Activated naive CD4-positive, alpha-beta T cell treated with anti-CD3 and anti-CD28 coated beads, Interleukin-2, amount 50 U/mL, for 24 hours (primary cell): ENCODE results near the gene NWD2.
"Not testable (repeated sequence)": the region's sequence is repeated elsewhere in the genome, so short reads cannot be mapped to it uniquely, and the experiment has no call there.

Experiments used
- H3K27ac Mint-ChIP-seq: one replicate; pipeline ENCODE4 v1.8.0; 2021; ENCODE audit warnings: mild to moderate bottlenecking, mixed read lengths
- H3K27me3 Mint-ChIP-seq: one replicate; pipeline ENCODE4 v1.8.0; 2021; ENCODE audit warnings: mixed read lengths
- H3K36me3 Mint-ChIP-seq: one replicate; pipeline ENCODE4 v1.8.0; 2021; ENCODE audit warnings: mixed read lengths
- H3K4me1 Mint-ChIP-seq: one replicate; pipeline ENCODE4 v1.8.0; 2021; ENCODE audit warnings: mixed read lengths
- H3K4me3 Mint-ChIP-seq: one replicate; pipeline ENCODE4 v1.8.0; 2021; ENCODE audit warnings: mild to moderate bottlenecking, mixed read lengths
- H3K9me3 Mint-ChIP-seq: one replicate; pipeline ENCODE4 v1.8.0; 2021; ENCODE audit warnings: mixed read lengths

The NWD2 gene

DNA sequence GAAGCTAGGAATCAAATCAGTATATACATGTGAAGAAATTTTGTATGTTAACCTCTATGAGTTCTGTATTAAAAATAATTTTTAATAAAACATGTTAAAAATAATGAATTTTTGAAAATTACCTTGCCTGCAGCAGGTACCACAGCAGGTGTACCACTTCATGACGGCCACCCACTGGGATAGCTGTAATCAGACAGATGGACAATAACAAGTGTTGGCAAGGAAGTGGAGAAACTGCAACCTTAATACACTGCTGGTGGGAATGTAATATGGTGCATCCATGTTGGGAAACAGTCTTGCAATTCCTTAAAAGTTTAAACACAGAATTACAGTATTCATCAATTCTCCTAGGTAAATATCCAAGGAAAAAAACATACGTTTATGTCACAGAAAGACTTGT, 232.1 kb downstream of the NWD2 start:
- Mint-ChIP-seq H3K4me1 (no peaks in the 10 kb centered on the region), H3K36me3 (no peaks in the 10 kb centered on the region), H3K27me3 (peaks cover 31% of the 10 kb centered on the region), H3K4me3 (no peak overlapping the region), H3K9me3 (no peaks in the 10 kb centered on the region), H3K27ac (no peak overlapping the region)

DNA sequence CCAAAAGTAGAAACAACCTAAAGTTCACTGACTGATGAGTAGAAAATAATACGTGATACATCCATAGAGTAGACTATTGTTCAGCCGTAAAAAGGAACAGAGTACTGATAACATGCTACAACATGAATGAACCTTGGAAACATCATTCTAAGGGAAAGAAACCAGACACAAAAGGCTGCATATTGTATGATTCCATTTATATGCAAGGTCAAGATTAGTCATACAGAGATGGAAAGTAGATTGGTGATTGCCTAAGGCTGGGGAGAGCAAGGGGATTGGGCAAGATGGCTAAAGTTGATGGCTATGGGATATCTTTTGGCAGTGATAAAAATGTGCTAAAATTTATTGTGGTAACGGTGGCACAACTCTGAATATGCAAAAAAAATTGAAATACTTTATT, 232.6 kb downstream of the NWD2 start:
- Mint-ChIP-seq H3K36me3 (no peaks in the 10 kb centered on the region), H3K27ac (no peak overlapping the region), H3K4me3 (no peak overlapping the region), H3K4me1 (no peaks in the 10 kb centered on the region), H3K9me3 (no peaks in the 10 kb centered on the region), H3K27me3 (peaks cover 28% of the 10 kb centered on the region)

DNA sequence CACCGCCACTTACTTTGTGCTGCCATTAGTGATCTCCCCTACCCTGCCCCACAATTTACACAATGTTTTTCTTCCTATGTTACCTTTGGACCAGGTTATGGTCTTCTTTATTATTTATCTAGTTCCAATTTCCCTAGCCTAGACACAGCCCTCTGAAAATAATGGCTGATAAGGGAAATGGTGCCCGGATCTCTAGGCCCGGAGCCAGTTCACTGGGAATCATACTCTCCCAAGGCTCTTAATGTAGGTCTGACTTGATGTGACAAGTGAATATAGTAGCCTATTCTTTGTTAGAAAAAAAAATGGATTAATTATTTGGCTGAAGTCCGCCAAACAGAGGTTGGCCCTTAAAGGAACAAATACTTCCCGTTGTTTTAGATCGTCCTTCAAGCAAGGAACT, 233.6 kb downstream of the NWD2 start:
- H3K4me3 Mint-ChIP-seq = no peak overlapping the region
- H3K9me3 Mint-ChIP-seq = peaks cover 4% of the 10 kb centered on the region
- no peaks in the 10 kb centered on the region for H3K4me1 Mint-ChIP-seq
- peaks cover 24% of the 10 kb centered on the region for H3K27me3 Mint-ChIP-seq
- H3K27ac Mint-ChIP-seq = no peak overlapping the region
- no peaks in the 10 kb centered on the region for H3K36me3 Mint-ChIP-seq

DNA sequence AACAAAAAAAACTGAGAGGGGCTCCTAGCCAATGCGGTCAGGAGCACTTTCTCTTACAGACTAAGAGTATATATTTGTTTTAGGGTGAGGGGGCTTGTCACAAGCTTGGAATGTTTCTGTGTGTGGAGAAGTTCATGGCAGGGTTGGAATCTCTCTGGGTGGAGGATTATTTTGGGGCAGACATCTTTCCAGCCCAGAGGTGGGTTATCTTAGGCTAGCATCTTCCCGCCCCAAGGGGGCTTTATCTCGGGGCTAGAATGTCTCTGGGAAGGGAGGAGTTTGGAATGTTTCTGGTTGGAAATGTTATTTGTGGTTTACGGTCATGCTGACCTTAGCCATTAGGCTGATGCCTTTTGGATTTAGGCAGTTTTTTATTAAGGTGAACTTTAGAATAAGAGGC, 236.0 kb downstream of the NWD2 start:
- Mint-ChIP-seq H3K4me3 (no peak overlapping the region), H3K36me3 (no peaks in the 10 kb centered on the region), H3K4me1 (no peaks in the 10 kb centered on the region), H3K27me3 (peaks cover 16% of the 10 kb centered on the region), H3K27ac (no peak overlapping the region), H3K9me3 (peaks cover 5% of the 10 kb centered on the region)

DNA sequence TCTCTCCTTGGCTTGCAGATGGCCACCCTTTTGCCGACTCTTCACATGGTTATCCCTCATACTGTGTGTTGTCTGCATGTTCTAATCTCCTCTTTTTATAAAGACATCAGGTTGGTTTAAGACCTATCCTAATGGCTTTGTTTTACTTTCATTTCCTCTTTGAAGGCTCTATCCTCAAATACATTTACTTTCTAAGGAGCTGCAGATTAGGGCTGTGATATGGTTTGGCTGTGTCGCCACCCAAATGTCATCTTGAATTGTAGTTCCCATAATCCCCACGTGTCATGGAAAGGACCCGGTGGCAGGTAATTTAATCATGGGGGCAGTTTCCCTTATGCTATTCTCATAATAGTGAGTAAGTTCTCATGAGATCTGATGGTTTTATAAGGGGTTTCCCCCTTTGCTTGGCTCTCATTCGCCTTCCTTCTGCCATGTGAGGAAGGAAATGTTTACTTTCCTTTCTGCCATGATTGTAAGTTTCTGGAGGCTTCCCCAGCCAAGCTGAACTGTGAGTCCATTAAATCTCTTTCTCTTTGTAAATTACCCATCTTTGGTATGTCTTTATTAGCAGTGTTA, 237.1 kb downstream of the NWD2 start:
- H3K4me1 Mint-ChIP-seq = no peaks in the 10 kb centered on the region
- H3K36me3 Mint-ChIP-seq = no peaks in the 10 kb centered on the region
- H3K27me3 Mint-ChIP-seq = peaks cover 15% of the 10 kb centered on the region
- no peak overlapping the region for H3K4me3 Mint-ChIP-seq
- no peak overlapping the region for H3K27ac Mint-ChIP-seq
- peaks cover 5% of the 10 kb centered on the region for H3K9me3 Mint-ChIP-seq

DNA sequence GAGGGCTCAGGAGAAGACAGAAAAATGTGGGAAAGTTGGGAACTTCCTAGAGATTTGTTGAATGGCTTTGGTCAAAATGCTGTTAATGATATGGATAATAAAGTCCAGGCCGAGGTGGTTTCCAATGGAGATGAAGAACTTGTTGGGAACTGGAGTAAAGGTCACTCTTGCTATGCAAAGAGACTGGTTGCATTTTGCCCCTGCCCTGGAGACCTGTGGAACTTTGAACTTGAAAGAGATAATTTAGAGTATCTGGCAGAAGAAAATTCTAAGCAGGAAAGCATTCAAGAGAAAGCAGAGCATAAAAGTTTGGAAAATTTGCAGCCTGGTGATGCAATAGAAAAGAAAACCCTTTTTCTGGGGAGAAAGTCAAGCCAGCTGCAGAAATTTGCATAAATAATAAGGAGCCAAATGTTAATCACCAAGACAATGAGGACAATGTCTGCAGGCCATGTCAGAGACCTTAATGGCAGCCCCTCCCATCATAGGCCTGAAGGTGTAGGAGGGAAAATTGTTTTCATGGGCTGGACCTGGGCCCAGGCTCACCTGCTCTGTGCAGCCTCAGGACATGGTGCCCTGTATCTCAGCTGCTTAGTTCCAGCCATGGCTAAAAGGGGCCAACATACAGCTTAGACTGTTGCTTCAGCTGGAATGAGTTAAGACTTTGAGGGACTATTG, 237.8 kb downstream of the NWD2 start:
- H3K27ac Mint-ChIP-seq = no peak overlapping the region
- no peaks in the 10 kb centered on the region for H3K4me1 Mint-ChIP-seq
- H3K27me3 Mint-ChIP-seq = peaks cover 14% of the 10 kb centered on the region
- H3K9me3 Mint-ChIP-seq = peaks cover 5% of the 10 kb centered on the region
- H3K4me3 Mint-ChIP-seq = no peak overlapping the region
- no peaks in the 10 kb centered on the region for H3K36me3 Mint-ChIP-seq

DNA sequence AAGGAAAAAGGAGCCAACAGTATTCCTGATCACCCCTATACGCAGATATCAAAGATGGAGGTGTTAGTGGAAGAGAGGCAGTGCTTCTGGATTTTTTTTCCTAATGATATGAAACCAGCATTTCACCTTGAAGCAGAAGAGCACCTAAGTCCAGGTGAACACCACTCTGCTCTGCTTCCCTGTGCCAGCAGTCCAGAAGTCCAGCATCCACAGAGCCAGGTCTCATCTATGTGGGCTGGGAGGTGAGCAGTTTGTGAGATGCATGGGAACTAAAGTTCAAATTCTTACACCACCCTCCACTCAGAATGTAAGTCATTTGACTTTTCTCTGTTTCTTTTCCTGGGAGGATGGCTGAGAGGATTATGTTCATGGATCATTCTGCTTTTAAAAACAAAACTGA, 239.1 kb downstream of the NWD2 start:
- H3K27ac Mint-ChIP-seq = no peak overlapping the region
- H3K9me3 Mint-ChIP-seq = peaks cover 5% of the 10 kb centered on the region
- no peaks in the 10 kb centered on the region for H3K36me3 Mint-ChIP-seq
- peaks cover 14% of the 10 kb centered on the region for H3K27me3 Mint-ChIP-seq
- no peak overlapping the region for H3K4me3 Mint-ChIP-seq
- no peaks in the 10 kb centered on the region for H3K4me1 Mint-ChIP-seq

DNA sequence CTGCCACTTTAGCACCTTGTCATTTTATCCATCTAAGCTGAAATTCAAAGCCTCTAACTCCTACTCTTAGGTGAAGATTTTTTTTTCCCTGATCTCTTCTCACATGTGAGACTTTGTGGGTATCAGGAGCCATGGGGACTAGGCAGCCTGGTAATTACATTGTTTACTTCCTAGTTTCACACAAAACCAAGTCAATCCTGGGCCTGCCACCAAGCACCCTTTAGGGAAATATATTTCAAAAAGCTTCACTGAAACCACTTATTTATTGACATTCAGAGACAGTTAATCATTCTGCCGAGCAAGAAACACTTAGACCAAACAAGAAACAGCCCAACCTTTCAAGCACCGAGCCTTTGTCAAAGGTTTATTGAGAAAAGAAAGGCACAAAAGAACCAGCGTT, 241.6 kb downstream of the NWD2 start:
- Mint-ChIP-seq H3K27ac (no peak overlapping the region), H3K4me1 (no peaks in the 10 kb centered on the region), H3K4me3 (no peak overlapping the region), H3K9me3 (peaks cover 5% of the 10 kb centered on the region), H3K36me3 (no peaks in the 10 kb centered on the region), H3K27me3 (peaks cover 6% of the 10 kb centered on the region)

DNA sequence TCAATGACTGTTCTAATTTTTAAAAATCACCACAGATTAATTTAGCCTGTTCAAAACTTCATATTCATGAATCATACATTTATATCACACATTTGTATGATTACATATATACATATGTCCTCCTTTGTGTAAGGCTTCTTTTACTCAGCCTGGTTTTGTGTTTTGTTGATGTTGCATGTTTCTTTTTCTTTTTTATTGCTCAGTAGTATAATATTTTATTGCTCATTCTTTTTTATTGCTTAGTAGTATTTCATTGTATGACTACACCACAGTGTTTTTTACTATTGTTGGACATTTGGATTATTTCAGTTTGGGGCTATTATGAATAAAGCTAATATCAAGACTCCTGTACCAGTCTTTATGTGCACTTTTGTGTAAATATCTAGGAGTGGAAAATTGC, 243.1 kb downstream of the NWD2 start:
- peaks cover 5% of the 10 kb centered on the region for H3K9me3 Mint-ChIP-seq
- H3K36me3 Mint-ChIP-seq = no peaks in the 10 kb centered on the region
- H3K4me3 Mint-ChIP-seq = no peak overlapping the region
- peaks cover 6% of the 10 kb centered on the region for H3K27me3 Mint-ChIP-seq
- no peak overlapping the region for H3K27ac Mint-ChIP-seq
- H3K4me1 Mint-ChIP-seq = no peaks in the 10 kb centered on the region

DNA sequence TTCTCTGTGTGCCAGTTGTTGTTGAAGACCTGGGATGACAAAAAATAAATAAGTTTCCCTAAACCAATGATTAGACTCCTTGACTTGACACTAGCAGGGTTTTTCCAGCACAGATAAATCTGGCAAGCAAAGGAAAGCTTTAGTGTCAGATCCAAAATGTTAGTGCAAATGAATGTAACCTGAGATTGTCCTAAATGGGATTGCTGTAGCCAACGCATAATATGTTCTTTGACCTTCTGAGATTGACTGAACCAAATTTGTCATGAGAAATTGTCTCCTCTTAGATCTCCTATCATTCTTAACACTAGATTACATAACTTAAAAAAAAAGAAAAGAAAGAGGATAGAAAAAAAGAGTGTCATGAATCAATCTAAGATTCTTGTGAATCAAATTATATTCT, 245.2 kb downstream of the NWD2 start:
- H3K4me1 Mint-ChIP-seq = no peaks in the 10 kb centered on the region
- H3K27me3 Mint-ChIP-seq = peaks cover 8% of the 10 kb centered on the region
- H3K9me3 Mint-ChIP-seq = no peaks in the 10 kb centered on the region
- no peaks in the 10 kb centered on the region for H3K36me3 Mint-ChIP-seq
- no peak overlapping the region for H3K27ac Mint-ChIP-seq
- no peak overlapping the region for H3K4me3 Mint-ChIP-seq

DNA sequence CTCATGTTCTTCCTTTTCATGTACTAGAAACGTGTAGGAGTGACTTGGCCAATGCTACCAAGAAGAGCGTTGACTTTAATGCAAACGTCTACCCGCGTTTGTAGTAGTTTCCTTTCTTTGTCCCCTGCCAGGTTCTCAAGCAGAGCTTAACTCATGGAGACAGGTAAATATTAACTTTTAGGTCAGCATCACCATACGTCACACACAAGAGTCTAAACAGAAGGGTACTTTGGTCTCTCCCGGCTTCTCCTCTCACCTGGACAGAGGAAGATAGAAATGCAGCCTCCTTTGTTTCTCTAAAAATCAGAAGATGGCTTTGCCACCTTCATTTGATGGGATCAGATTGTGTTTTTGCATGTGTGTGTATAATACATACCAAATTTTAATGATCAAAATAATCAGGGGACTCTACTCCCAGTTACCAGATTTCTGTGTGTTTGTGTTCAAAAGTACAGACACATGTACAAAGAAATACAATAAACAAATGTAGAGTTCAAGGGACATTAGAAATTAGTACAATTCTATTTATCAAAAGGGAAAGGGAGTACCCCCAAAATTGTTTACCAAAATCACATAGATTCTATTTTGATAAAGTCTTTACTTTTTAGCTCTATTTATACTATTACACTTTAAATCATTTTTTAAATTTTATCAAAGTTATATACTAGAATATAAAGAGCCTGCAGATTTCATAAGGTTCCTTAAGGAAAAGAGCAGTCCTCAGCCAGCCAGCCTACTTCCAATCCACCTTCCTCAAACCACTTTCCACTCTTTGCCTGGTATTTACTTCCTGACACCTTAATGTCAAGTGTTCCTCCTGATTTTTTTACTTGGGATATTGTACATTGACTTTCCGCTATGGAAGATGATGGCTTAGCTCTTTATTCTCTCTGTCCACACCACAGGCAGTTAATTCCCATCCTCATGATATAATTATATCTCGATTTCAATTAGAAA, 246.1 kb downstream of the NWD2 start:
- H3K36me3 Mint-ChIP-seq = no peaks in the 10 kb centered on the region
- H3K27me3 Mint-ChIP-seq = peaks cover 8% of the 10 kb centered on the region
- H3K9me3 Mint-ChIP-seq = no peaks in the 10 kb centered on the region
- H3K27ac Mint-ChIP-seq = no peak overlapping the region
- H3K4me3 Mint-ChIP-seq = no peak overlapping the region
- H3K4me1 Mint-ChIP-seq = no peaks in the 10 kb centered on the region

DNA sequence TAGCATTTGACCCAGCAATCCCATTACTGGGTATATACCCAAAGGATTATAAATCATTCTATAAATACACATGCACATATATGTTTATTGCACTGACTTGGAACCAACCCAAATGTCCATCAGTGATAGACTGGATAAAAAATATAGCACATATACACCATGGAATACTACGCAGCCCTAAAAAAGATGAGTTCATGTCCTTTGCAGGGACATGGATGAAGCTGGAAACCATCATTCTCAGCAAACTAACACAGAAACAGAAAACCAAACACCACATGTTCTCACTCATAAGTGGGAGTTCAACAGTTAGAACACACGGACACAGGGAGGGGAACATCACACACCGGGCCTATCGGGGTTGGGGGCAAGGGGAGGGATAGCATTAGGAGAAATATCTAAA, 250.8 kb downstream of the NWD2 start:
- not testable (repeated sequence) for H3K36me3 Mint-ChIP-seq, H3K27ac Mint-ChIP-seq, H3K4me1 Mint-ChIP-seq, H3K27me3 Mint-ChIP-seq, H3K4me3 Mint-ChIP-seq
- H3K9me3 Mint-ChIP-seq = peaks cover 21% of the 10 kb centered on the region
